Uterus (tissue), 4 donors: ENCODE results near the gene HNRNPL. TPM values are rescaled to one million over a fixed set of nuclear protein-coding genes. Genes with fewer than 3 reads are reported as not detected.

Experiments used
- DNase-seq, 2 donors: peaks; one replicate each; pipeline ENCODE4 v3.0.0-alpha.2; 2019 to 2020
- H3K27ac ChIP-seq, 2 donors: fragments of 200-600 bp; sonication (generic); 1 replicate in 1 of 2; 2 replicates in 1 of 2; pipeline ENCODE4 v1.5.1; 2016 to 2018
- H3K27me3 ChIP-seq, 2 donors: fragments of 200-600 bp; sonication (generic); one replicate each; pipeline ENCODE4 v1.5.1; 2018 to 2019; ENCODE audit warnings: control low read depth in 1 of 2
- H3K36me3 ChIP-seq, 2 donors: fragments of 200-600 bp; sonication (generic); one replicate each; pipeline ENCODE4 v1.5.1; 2019; ENCODE audit warnings: control low read depth in 1 of 2
- H3K4me1 ChIP-seq, 2 donors: fragments of 200-600 bp; sonication (generic); one replicate each; pipeline ENCODE4 v1.5.1; 2018 to 2019; ENCODE audit warnings: control low read depth in 1 of 2
- H3K4me3 ChIP-seq, 2 donors: fragments of 200-600 bp; sonication (generic); 1 replicate in 1 of 2; 2 replicates in 1 of 2; pipeline ENCODE4 v1.5.1; 2018 to 2019; ENCODE audit warnings: mild to moderate bottlenecking in 1 of 2
- H3K9me3 ChIP-seq, 2 donors: fragments of 200-600 bp; sonication (generic); one replicate each; pipeline ENCODE4 v1.5.1; 2019; ENCODE audit warnings: control low read depth in 1 of 2
- POLR2A ChIP-seq, 2 donors: fragments of 450-650 bp; IDR thresholded peaks; one replicate each; pipeline ENCODE4 v1.6.1; 2016; ENCODE audit warnings: antibody characterized with exemption in 2 of 2, mild to moderate bottlenecking in 1 of 2, moderate library complexity in 1 of 2
- intact Hi-C: fragments of 100-400 bp; cut with DNase I; formaldehyde crosslinking; loops from one replicate; pipeline ENCODE4 v1.15.1; 2023; ENCODE audit warnings: low total_unique reads
- total RNA-seq, 4 donors: library from RNA; depleted of rRNA in 3 of 4; stranded (reverse); fragments of >200 nt in 3 of 4; gene quantifications; one replicate each; pipeline versions ENCODE4 v1.1.0 to v1.2.4, GENCODE V29; 2014 to 2023
- TF ChIP-seq, protein P1 (sequence below), 4 experiments: fragments of 200-600 bp in 2 of 4; fragments of 450-650 bp in 2 of 4; sonication (generic) in 2 of 4; IDR thresholded peaks; one replicate each; pipeline ENCODE4 v1.5.1; 2016 to 2019; ENCODE audit warnings: antibody characterized with exemption in 4 of 4, mild to moderate bottlenecking in 2 of 4, moderate library complexity in 1 of 4
- donor health status: DM: yes; HTN: yes; CAD: no.

Gene HNRNPL
- total RNA-seq, 4 donors from 2014 or later, result 65.8 to 353 (median 177) TPM

DNA sequence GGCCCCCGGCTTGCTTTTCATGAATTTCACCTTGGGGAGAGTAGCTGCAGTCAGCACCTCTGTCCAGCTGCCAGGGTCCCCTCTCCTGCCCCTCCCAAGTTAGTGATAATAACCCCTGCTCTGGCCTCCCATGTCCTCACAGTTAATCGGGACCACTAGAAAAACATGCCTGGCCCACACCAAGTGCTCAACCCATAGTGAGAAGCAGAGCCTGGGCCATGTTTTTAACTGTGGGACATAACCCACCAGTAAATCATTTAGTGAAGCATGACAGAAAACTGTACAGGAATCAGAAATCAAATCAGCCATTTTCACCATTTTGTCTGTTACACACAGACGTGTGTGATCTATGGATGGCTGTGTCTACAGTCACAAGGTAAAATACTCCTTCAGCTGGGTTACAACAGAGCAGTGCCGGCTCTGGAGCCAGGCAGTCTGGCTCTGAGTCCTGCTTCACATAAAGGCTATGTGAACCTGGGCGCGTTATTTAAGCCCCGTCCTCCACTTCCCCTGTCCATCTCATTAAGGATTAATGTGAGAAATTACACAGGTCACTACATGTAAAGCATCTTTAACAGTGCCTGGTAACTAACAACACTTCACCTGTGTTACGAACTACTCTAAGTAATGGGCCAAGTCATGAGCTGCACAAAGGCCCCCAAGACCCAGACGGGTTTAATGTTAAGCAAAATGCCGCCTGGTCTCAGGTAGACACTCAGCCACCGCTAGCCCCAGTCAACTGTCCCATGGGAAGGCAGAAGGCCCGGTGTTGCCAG lies 10.6 kb downstream of the HNRNPL start:
- no peak overlapping the region for H3K4me3 ChIP-seq
- H3K4me1 ChIP-seq, result no peaks in the 10 kb centered on the region
- DNase-seq, result no peak
- TF ChIP-seq, protein P1, sequence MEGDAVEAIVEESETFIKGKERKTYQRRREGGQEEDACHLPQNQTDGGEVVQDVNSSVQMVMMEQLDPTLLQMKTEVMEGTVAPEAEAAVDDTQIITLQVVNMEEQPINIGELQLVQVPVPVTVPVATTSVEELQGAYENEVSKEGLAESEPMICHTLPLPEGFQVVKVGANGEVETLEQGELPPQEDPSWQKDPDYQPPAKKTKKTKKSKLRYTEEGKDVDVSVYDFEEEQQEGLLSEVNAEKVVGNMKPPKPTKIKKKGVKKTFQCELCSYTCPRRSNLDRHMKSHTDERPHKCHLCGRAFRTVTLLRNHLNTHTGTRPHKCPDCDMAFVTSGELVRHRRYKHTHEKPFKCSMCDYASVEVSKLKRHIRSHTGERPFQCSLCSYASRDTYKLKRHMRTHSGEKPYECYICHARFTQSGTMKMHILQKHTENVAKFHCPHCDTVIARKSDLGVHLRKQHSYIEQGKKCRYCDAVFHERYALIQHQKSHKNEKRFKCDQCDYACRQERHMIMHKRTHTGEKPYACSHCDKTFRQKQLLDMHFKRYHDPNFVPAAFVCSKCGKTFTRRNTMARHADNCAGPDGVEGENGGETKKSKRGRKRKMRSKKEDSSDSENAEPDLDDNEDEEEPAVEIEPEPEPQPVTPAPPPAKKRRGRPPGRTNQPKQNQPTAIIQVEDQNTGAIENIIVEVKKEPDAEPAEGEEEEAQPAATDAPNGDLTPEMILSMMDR (IDR thresholded peaks at IDR 0.05), result no peak
- TF ChIP-seq POLR2A (IDR thresholded peaks at IDR 0.05), result no peak
- no peak overlapping the region for H3K27ac ChIP-seq
- H3K36me3 ChIP-seq, result no peaks in the 10 kb centered on the region
- H3K27me3 ChIP-seq, result no peaks in the 10 kb centered on the region
- no peaks in the 10 kb centered on the region for H3K9me3 ChIP-seq
- intact Hi-C loops, result no loop called here

DNA sequence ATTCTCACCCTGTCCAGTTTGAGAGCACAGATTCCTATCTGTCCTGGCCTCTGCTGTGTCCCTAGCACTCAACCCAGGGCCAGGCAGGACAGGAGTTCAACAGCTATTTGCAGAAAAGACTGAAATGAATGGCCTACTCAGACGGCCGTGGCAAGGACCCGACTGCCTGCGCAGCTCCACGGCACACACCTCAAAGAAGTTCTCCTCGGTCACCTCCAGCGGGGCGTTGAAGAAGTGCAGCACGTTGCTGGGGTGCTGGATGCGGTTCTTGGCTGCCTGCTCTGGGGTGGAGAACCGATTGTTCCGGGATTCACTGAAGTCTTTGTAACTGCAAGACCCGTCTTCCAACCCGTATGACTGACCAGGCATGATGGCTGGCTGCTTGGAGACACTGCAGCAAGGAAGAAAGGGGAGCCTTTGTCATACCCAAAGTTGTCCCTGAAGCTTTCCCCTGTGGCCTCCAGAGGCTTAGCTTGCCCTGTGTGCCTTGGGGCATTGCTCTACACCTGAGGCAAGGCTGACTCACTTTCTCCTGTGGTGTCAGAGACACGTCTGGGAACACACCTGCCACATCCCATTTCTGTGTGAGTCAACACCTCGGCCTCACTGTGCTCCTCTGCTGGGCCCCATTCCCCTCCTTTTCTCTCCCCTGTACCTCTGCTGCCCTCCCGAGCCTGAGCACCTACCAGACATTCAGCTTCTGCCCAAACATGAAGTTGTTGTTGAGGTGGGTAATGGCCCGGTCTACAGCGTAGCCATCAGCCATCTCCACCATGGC lies 11.4 kb downstream of the HNRNPL start:
- no peak for DNase-seq
- no peaks in the 10 kb centered on the region for H3K4me1 ChIP-seq
- H3K9me3 ChIP-seq, result no peaks in the 10 kb centered on the region
- H3K4me3 ChIP-seq, result no peak overlapping the region
- TF ChIP-seq, protein P1 (IDR thresholded peaks at IDR 0.05), result no peak
- TF ChIP-seq POLR2A (IDR thresholded peaks at IDR 0.05), result no peak
- H3K27ac ChIP-seq, result no peak overlapping the region
- H3K36me3 ChIP-seq, result no peaks in the 10 kb centered on the region
- intact Hi-C loops, result no loop called here
- no peaks in the 10 kb centered on the region for H3K27me3 ChIP-seq

DNA sequence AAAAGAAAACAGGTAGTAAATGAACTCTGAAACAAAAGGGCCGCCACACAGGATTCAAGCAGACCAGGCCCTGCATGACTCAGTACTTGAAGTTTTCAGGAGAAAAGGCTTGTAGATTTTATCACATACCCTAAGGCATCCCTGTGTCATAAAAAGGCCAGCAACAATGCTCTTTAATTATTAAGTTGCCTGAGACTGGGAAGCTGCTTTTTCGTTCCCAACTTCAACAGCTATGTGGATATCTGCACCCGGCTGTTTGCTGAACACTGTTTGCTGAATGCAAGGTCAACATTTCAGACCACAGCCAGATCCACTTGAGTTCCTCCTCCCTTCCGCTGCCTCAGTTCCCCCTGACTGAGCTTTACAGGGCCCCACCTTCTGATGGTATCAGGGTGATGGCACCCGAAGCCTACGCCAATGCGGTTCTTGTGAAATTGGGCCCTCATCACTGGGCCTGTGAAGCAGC lies 12.1 kb downstream of the HNRNPL start:
- TF ChIP-seq POLR2A (IDR thresholded peaks at IDR 0.05), result no peak
- TF ChIP-seq, protein P1 (IDR thresholded peaks at IDR 0.05), result no peak
- intact Hi-C loops, result no loop called here

DNA sequence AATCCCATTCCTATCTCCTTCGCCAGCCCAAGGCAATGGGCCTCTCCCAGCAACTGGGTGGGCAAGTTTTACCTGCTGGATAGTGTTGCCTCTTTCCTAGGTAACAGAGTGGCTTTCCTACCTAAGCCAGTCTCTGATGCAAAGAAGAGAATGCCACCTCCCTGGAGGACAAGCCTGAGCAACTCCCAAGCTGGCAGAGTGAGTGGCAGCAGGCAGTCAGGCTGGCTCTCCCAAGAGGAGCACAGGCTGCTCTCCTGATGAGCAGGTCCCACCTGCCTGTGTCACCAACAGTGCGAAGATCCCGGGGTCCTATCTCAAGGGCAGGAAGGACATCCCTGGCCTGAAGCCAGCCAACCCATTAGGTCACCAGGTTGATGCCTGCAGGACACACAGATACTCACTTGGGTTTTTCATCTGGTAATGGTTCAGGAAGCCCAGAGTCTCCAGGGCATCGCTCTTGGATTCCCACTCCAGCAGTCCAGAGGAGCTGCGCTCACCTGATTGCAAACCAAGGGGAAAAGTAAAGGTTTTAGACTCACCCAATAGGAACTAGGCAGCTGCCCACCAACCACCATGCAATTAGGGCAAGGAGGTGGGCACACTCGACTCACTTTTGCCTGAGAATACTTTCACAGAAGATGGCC lies 12.7 kb downstream of the HNRNPL start:
- Histone ChIP-seq H3K27ac (no peak overlapping the region), H3K4me3 (no peak overlapping the region), H3K4me1 (no peaks in the 10 kb centered on the region), H3K36me3 (no peaks in the 10 kb centered on the region), H3K27me3 (no peaks in the 10 kb centered on the region), H3K9me3 (no peaks in the 10 kb centered on the region)
- DNase-seq, result no peak
- TF ChIP-seq POLR2A (IDR thresholded peaks at IDR 0.05), result no peak
- TF ChIP-seq, protein P1 (IDR thresholded peaks at IDR 0.05), result no peak
- intact Hi-C loops, result no loop called here

More for the DNA sequence above, 12.1 kb downstream of the HNRNPL start:
- no peaks in the 10 kb centered on the region for H3K9me3 ChIP-seq
- no peak for DNase-seq
- H3K4me1 ChIP-seq, result no peaks in the 10 kb centered on the region
- no peak overlapping the region for H3K27ac ChIP-seq
- no peaks in the 10 kb centered on the region for H3K27me3 ChIP-seq
- no peak overlapping the region for H3K4me3 ChIP-seq
- no peaks in the 10 kb centered on the region for H3K36me3 ChIP-seq
